PC-9 (cell line): ENCODE data around the gene RTP3. TPM values are rescaled to one million over a fixed set of nuclear protein-coding genes. Genes with fewer than 3 reads are reported as not detected.

Experiments used
- BruUV-seq: library from RNA; stranded (reverse); fragments of 400-500 nt; replicated peaks from 2 replicates; lab custom pipeline; 2021; lab: Mats Ljungman, UMichigan
- CTCF ChIA-PET: fragments of 300-600 bp; sonication (Branson Sonifier 250); formaldehyde crosslinking; loops from one replicate; lab custom pipeline; 2022; ENCODE audit warnings: antibody characterized with exemption; lab: Charles Lee
- POLR2A ChIA-PET: fragments of 300-600 bp; sonication (Branson Sonifier 250); formaldehyde crosslinking; loops from one replicate; lab custom pipeline; 2022; ENCODE audit warnings: antibody characterized with exemption; ENCODE audit not compliant: unreplicated experiment; lab: Charles Lee
- DNase-seq, 2 experiments: peaks; one replicate each; pipeline versions ENCODE4 v3.0.0 to v3.0.0-alpha.2; 2015 to 2022; ENCODE audit warnings: mixed read lengths in 1 of 2
- H2AFZ ChIP-seq: fragments of 200-600 bp; sonication (generic); 2 replicates; pipeline ENCODE4 v1.8.1; 2017; ENCODE audit warnings: antibody characterized with exemption
- H3F3A ChIP-seq: fragments of 200-600 bp; sonication (generic); 2 replicates; pipeline ENCODE4 v1.8.1; 2017; ENCODE audit warnings: antibody characterized with exemption, mild to moderate bottlenecking, low read depth; ENCODE audit not compliant: insufficient read depth
- H3K27ac ChIP-seq: fragments of 200-600 bp; sonication (generic); 2 replicates; pipeline ENCODE4 v1.6.1; 2016; ENCODE audit warnings: mixed run types
- H3K27me3 ChIP-seq: fragments of 200-600 bp; sonication (generic); 2 replicates; pipeline ENCODE4 v1.6.1; 2016; ENCODE audit warnings: low read depth, mixed run types; ENCODE audit not compliant: insufficient read depth
- H3K36me3 ChIP-seq: fragments of 200-600 bp; sonication (generic); 2 replicates; pipeline ENCODE4 v1.6.1; 2016; ENCODE audit warnings: low read depth, mixed run types
- H3K4me1 ChIP-seq: fragments of 200-600 bp; sonication (generic); replicated peaks from 2 replicates; pipeline ENCODE4 v1.6.1; 2016; ENCODE audit warnings: mixed run types; ENCODE audit not compliant: insufficient read depth
- H3K4me2 ChIP-seq: fragments of 200-600 bp; sonication (generic); 2 replicates; pipeline ENCODE4 v1.6.1; 2017; ENCODE audit warnings: mixed run types
- H3K4me3 ChIP-seq: fragments of 200-600 bp; sonication (generic); 2 replicates; pipeline ENCODE4 v1.6.1; 2016; ENCODE audit warnings: mixed run types
- H3K79me2 ChIP-seq: fragments of 200-600 bp; sonication (generic); 2 replicates; pipeline ENCODE4 v1.6.1; 2017; ENCODE audit warnings: low read depth, mixed run types
- H3K9me2 ChIP-seq: fragments of 200-600 bp; sonication (generic); 2 replicates; pipeline ENCODE4 v1.8.1; 2017; ENCODE audit warnings: mild to moderate bottlenecking; ENCODE audit not compliant: insufficient read depth
- H3K9me3 ChIP-seq: fragments of 200-600 bp; sonication (generic); 2 replicates; pipeline ENCODE4 v1.8.1; 2016; ENCODE audit warnings: low read depth; ENCODE audit not compliant: insufficient read depth
- H4K20me1 ChIP-seq: fragments of 200-600 bp; sonication (generic); 2 replicates; pipeline ENCODE4 v1.8.1; 2017; ENCODE audit not compliant: insufficient read depth
- EZH2 ChIP-seq: fragments of 200-600 bp; sonication (generic); IDR thresholded peaks from 2 replicates; pipeline ENCODE4 v1.8.0; 2017; ENCODE audit warnings: antibody characterized with exemption, low read depth
- intact Hi-C: fragments of 100-400 bp; cut with micrococcal nuclease; formaldehyde crosslinking; loops from one replicate; pipeline ENCODE4 v1.10.0; 2022; ENCODE audit not compliant: unreplicated experiment
- total RNA-seq: library from RNA; stranded (reverse); gene quantifications from 2 replicates; pipeline ENCODE4 v1.2.3, GENCODE V29; 2021
- TF ChIP-seq, protein P1 (sequence below): fragments of 200-600 bp; sonication (generic); conservative IDR thresholded peaks from 2 replicates; pipeline ENCODE4 v1.6.1; 2017; ENCODE audit warnings: mixed run types, antibody characterized with exemption, mild to moderate bottlenecking, moderate library complexity

Gene RTP3
- total RNA-seq, 1 experiment from 2014 or later, result not detected

DNA sequence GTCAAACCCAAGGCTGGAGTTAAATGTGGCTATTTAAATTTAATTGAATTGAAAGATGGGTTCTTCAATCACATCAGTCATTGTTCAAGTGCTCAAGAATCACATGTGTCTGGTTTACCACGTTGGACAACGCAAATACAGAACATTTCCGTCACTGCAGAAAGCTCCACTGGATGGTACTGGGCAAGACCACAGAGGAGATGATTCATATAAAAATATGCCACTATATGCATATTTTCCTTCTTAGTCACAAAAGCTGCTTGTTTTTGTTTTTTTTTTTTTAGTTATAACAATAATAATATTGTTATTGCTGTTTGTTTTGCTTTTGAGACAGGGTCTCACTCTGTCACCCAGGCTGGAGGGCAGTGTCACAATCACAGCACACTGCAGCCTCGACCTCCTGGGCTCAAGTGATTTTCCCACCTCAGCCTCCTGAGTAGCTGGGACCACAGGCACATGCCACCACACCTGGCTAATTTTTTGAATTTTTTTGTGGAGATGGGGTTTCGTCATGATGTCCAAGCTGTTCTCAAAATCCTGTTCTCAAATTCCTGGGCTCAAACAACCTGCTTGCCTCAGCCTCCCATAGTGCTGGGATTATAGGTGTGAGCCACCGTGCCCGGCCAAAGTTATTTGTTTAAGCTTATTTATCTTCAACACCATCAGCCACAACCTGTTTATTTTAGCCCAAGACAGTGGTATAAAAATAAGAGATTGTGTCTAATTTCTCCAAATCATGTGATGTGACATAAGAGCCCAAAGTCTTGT is 19.4 kb downstream of the RTP3 start:
- Histone ChIP-seq H3K9me2 (no peaks in the 10 kb centered on the region), H3K27ac (peak overlapping the region; percentile 75), H3K36me3 (no peaks in the 10 kb centered on the region), H3K79me2 (no peaks in the 10 kb centered on the region), H3F3A (peaks cover 22% of the 10 kb centered on the region), H3K4me1 (peaks cover 26% of the 10 kb centered on the region), H2AFZ (no peak overlapping the region; the same call in 1 of the 2 replicates), H3K27me3 (no peaks in the 10 kb centered on the region), H3K4me3 (no peak overlapping the region), H4K20me1 (no peaks in the 10 kb centered on the region), H3K4me2 (peak overlapping the region; percentile 37), H3K9me3 (no peaks in the 10 kb centered on the region)
- ChIA-PET CTCF (interaction anchor here (0.6 to 1.5 kb wide), 4 partner anchors 25 to 152 kb away, joined by 4 to 12 read pairs (median 6); no protein-coding TSS in a partner anchor), POLR2A (interaction anchor here (0.6 to 0.7 kb wide), 3 partner anchors 189 to 1554 kb away, joined by 3 to 5 read pairs (median 4); no protein-coding TSS in a partner anchor)
- DNase-seq, result peak; percentile 62 to 93
- intact Hi-C loops, result loop anchor here (2.0 kb wide), 2 partner anchors 28 to 42 kb away; no protein-coding TSS in a partner anchor
- BruUV-seq, result no TSS peak
- TF ChIP-seq, protein P1, sequence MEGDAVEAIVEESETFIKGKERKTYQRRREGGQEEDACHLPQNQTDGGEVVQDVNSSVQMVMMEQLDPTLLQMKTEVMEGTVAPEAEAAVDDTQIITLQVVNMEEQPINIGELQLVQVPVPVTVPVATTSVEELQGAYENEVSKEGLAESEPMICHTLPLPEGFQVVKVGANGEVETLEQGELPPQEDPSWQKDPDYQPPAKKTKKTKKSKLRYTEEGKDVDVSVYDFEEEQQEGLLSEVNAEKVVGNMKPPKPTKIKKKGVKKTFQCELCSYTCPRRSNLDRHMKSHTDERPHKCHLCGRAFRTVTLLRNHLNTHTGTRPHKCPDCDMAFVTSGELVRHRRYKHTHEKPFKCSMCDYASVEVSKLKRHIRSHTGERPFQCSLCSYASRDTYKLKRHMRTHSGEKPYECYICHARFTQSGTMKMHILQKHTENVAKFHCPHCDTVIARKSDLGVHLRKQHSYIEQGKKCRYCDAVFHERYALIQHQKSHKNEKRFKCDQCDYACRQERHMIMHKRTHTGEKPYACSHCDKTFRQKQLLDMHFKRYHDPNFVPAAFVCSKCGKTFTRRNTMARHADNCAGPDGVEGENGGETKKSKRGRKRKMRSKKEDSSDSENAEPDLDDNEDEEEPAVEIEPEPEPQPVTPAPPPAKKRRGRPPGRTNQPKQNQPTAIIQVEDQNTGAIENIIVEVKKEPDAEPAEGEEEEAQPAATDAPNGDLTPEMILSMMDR, result no peak
- no peak for TF ChIP-seq EZH2

- POLR2A ChIA-PET, result no interaction called here
- H3F3A ChIP-seq, result peaks cover 22% of the 10 kb centered on the region
- CTCF ChIA-PET, result interaction anchor here (1.5 kb wide), 1 partner anchor 30 kb away, joined by 7 read pairs; no protein-coding TSS in a partner anchor
These were observed 20.0 kb downstream of the RTP3 start for GRCh38 chr3:46517784-46518181.

GRCh38 chr3:46519952-46520351 is 22.2 kb downstream of the RTP3 start:
- CTCF ChIA-PET, result interaction anchor here (0.6 kb wide), 1 partner anchor 114 kb away, joined by 3 read pairs; no protein-coding TSS in a partner anchor

More at GRCh38 chr3:46517784-46518181, 20.0 kb downstream of the RTP3 start:
- BruUV-seq, result no TSS peak
- Histone ChIP-seq H2AFZ (no peak overlapping the region), H3K9me3 (no peaks in the 10 kb centered on the region), H4K20me1 (no peaks in the 10 kb centered on the region), H3K9me2 (no peaks in the 10 kb centered on the region), H3K4me1 (peaks cover 26% of the 10 kb centered on the region), H3K4me3 (no peak overlapping the region), H3K27ac (peak overlapping the region; percentile 75), H3K27me3 (no peaks in the 10 kb centered on the region), H3K4me2 (peak overlapping the region; percentile 37; the same call in 1 of the 2 replicates), H3K79me2 (no peaks in the 10 kb centered on the region), H3K36me3 (no peaks in the 10 kb centered on the region)
- intact Hi-C loops, result loop anchor here (2.0 kb wide), 2 partner anchors 29 to 41 kb away; no protein-coding TSS in a partner anchor
- no peak for DNase-seq
- TF ChIP-seq EZH2, result no peak
- TF ChIP-seq, protein P1, result no peak

More at GRCh38 chr3:46519952-46520351, 22.2 kb downstream of the RTP3 start:
- no peaks in the 10 kb centered on the region for H4K20me1 ChIP-seq
- no peak for TF ChIP-seq EZH2
- TF ChIP-seq, protein P1, result no peak
- peaks cover 26% of the 10 kb centered on the region for H3K4me1 ChIP-seq
- H3K79me2 ChIP-seq, result no peaks in the 10 kb centered on the region
- H3F3A ChIP-seq, result peaks cover 22% of the 10 kb centered on the region
- no peaks in the 10 kb centered on the region for H3K9me3 ChIP-seq
- no TSS peak for BruUV-seq
- intact Hi-C loops, result no loop called here
- H3K4me2 ChIP-seq, result no peak overlapping the region
- no peaks in the 10 kb centered on the region for H3K9me2 ChIP-seq
- no peak overlapping the region for H2AFZ ChIP-seq
- no peak overlapping the region for H3K27ac ChIP-seq
- H3K27me3 ChIP-seq, result no peaks in the 10 kb centered on the region
- DNase-seq, result no peak
- no peak overlapping the region for H3K4me3 ChIP-seq
- no peaks in the 10 kb centered on the region for H3K36me3 ChIP-seq
- POLR2A ChIA-PET, result no interaction called here
